Measurements from ENCODE around the gene CRTC1.

- TF ChIP-seq, protein P1, sequence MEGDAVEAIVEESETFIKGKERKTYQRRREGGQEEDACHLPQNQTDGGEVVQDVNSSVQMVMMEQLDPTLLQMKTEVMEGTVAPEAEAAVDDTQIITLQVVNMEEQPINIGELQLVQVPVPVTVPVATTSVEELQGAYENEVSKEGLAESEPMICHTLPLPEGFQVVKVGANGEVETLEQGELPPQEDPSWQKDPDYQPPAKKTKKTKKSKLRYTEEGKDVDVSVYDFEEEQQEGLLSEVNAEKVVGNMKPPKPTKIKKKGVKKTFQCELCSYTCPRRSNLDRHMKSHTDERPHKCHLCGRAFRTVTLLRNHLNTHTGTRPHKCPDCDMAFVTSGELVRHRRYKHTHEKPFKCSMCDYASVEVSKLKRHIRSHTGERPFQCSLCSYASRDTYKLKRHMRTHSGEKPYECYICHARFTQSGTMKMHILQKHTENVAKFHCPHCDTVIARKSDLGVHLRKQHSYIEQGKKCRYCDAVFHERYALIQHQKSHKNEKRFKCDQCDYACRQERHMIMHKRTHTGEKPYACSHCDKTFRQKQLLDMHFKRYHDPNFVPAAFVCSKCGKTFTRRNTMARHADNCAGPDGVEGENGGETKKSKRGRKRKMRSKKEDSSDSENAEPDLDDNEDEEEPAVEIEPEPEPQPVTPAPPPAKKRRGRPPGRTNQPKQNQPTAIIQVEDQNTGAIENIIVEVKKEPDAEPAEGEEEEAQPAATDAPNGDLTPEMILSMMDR (IDR thresholded peaks at IDR 0.05): no peak
- TF ChIP-seq, protein P2, sequence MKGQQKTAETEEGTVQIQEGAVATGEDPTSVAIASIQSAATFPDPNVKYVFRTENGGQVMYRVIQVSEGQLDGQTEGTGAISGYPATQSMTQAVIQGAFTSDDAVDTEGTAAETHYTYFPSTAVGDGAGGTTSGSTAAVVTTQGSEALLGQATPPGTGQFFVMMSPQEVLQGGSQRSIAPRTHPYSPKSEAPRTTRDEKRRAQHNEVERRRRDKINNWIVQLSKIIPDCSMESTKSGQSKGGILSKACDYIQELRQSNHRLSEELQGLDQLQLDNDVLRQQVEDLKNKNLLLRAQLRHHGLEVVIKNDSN (CRISPR knock-in tag; IDR thresholded peaks at IDR 0.05): no peak
- TF ChIP-seq FOXJ3 (CRISPR knock-in tag; IDR thresholded peaks at IDR 0.05; ENCODE audit: borderline replicate concordance) (no peak), ETV6 (CRISPR knock-in tag; IDR thresholded peaks at IDR 0.05) (no peak), E2F5 (CRISPR knock-in tag; IDR thresholded peaks at IDR 0.05) (no peak), ZNF138 (CRISPR knock-in tag; conservative IDR thresholded peaks at IDR 0.05) (no peak), SP1 (CRISPR knock-in tag; conservative IDR thresholded peaks at IDR 0.05) (no peak), MYBL2 (CRISPR knock-in tag; IDR thresholded peaks at IDR 0.05) (no peak), MAX (CRISPR knock-in tag; IDR thresholded peaks at IDR 0.05) (no peak)
- TF ChIP-seq, protein P3, sequence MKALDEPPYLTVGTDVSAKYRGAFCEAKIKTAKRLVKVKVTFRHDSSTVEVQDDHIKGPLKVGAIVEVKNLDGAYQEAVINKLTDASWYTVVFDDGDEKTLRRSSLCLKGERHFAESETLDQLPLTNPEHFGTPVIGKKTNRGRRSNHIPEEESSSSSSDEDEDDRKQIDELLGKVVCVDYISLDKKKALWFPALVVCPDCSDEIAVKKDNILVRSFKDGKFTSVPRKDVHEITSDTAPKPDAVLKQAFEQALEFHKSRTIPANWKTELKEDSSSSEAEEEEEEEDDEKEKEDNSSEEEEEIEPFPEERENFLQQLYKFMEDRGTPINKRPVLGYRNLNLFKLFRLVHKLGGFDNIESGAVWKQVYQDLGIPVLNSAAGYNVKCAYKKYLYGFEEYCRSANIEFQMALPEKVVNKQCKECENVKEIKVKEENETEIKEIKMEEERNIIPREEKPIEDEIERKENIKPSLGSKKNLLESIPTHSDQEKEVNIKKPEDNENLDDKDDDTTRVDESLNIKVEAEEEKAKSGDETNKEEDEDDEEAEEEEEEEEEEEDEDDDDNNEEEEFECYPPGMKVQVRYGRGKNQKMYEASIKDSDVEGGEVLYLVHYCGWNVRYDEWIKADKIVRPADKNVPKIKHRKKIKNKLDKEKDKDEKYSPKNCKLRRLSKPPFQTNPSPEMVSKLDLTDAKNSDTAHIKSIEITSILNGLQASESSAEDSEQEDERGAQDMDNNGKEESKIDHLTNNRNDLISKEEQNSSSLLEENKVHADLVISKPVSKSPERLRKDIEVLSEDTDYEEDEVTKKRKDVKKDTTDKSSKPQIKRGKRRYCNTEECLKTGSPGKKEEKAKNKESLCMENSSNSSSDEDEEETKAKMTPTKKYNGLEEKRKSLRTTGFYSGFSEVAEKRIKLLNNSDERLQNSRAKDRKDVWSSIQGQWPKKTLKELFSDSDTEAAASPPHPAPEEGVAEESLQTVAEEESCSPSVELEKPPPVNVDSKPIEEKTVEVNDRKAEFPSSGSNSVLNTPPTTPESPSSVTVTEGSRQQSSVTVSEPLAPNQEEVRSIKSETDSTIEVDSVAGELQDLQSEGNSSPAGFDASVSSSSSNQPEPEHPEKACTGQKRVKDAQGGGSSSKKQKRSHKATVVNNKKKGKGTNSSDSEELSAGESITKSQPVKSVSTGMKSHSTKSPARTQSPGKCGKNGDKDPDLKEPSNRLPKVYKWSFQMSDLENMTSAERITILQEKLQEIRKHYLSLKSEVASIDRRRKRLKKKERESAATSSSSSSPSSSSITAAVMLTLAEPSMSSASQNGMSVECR (CRISPR knock-in tag; IDR thresholded peaks at IDR 0.05; ENCODE audit: borderline replicate concordance): no peak
- TF ChIP-seq, protein P4, sequence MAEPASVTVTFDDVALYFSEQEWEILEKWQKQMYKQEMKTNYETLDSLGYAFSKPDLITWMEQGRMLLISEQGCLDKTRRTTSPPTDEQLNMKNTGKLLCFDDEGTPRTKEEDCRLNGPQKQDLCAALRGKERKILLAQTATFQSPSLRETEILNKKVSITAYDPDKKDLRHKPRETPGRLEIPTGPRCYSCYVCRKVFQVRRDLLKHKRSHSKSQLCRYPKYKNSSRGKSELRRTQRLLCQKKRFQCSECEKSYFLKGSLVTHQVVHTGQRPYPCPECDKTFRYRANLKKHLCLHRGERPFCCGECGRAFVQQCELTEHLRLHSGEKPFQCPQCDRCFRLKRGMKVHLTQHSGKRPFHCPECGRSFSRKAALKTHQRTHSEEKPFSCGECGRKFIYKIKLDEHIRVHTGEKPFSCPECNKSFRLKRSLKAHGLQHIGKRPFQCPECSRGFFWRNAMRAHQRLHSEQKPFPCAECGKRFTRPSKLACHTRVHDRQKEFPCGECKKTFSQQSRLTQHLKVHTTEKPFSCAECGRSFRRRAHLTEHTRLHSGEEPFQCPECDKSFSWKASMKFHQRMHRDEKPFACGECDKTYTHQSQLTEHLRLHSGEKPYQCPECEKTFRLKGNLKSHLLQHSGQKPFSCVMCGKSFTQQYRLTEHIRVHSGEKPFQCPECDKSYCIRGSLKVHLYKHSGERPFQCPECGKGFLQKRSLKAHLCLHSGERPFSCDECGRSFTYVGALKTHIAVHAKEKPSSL (CRISPR knock-in tag; conservative IDR thresholded peaks at IDR 0.05): no peak
- TF ChIP-seq, protein P5, sequence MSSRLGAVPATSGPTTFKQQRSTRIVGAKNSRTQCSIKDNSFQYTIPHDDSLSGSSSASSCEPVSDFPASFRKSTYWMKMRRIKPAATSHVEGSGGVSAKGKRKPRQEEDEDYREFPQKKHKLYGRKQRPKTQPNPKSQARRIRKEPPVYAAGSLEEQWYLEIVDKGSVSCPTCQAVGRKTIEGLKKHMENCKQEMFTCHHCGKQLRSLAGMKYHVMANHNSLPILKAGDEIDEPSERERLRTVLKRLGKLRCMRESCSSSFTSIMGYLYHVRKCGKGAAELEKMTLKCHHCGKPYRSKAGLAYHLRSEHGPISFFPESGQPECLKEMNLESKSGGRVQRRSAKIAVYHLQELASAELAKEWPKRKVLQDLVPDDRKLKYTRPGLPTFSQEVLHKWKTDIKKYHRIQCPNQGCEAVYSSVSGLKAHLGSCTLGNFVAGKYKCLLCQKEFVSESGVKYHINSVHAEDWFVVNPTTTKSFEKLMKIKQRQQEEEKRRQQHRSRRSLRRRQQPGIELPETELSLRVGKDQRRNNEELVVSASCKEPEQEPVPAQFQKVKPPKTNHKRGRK (CRISPR knock-in tag; IDR thresholded peaks at IDR 0.05; ENCODE audit: borderline replicate concordance): no peak
Measured at GRCh38 chr19:18762125-18763023, 78.9 kb downstream of the CRTC1 start.
